CD14-positive monocyte (primary cell): Measurements from ENCODE around the gene TTC28. TPM values are rescaled to one million over a fixed set of nuclear protein-coding genes. Genes with fewer than 3 reads are reported as not detected.
"Not testable (repeated sequence)": the region's sequence is repeated elsewhere in the genome, so short reads cannot be mapped to it uniquely, and the experiment has no call there.

Experiments
- DNase-seq, 3 donors: peaks; one replicate each; pipeline ENCODE4 v3.0.0-alpha.2; 2011 to 2022
- H2AFZ ChIP-seq: 2 replicates; pipeline ENCODE4 v1.6.0; 2012; ENCODE audit warnings: mild to moderate bottlenecking, low read depth, low read length, inconsistent platforms; ENCODE audit not compliant: insufficient read depth, poor library complexity, severe bottlenecking
- H3K27ac ChIP-seq, 2 donors: 1 replicate in 1 of 2; 2 replicates in 1 of 2; pipeline ENCODE4 v1.5.1; 2012 to 2013; ENCODE audit warnings: low read length in 2 of 2, control low read depth in 1 of 2, inconsistent platforms in 1 of 2, low read depth in 1 of 2, mild to moderate bottlenecking in 1 of 2
- H3K27me3 ChIP-seq, 2 donors: one replicate each; pipeline versions ENCODE4 v1.6.0 to v1.6.1; 2011 to 2013; ENCODE audit warnings: low read length in 2 of 2; ENCODE audit not compliant: control insufficient read depth in 2 of 2, insufficient read depth in 2 of 2
- H3K36me3 ChIP-seq, 2 donors: replicated peaks in 1 of 2; 1 replicate in 1 of 2; 2 replicates in 1 of 2; pipeline versions ENCODE4 v1.5.1 to v1.6.1; 2012 to 2013; ENCODE audit warnings: low read length in 2 of 2, control low read depth in 1 of 2, inconsistent platforms in 1 of 2, mild to moderate bottlenecking in 1 of 2; ENCODE audit not compliant: insufficient read depth in 2 of 2, control insufficient read depth in 1 of 2
- H3K4me1 ChIP-seq, 2 donors: 1 replicate in 1 of 2; 2 replicates in 1 of 2; pipeline versions ENCODE4 v1.5.1 to v1.6.1; 2012 to 2013; ENCODE audit warnings: low read length in 2 of 2, control low read depth in 1 of 2, inconsistent platforms in 1 of 2, mild to moderate bottlenecking in 1 of 2, moderate library complexity in 1 of 2; ENCODE audit not compliant: insufficient read depth in 2 of 2, control insufficient read depth in 1 of 2
- H3K4me2 ChIP-seq: replicated peaks from 2 replicates; pipeline ENCODE3; 2012; ENCODE audit warnings: low read length, moderate library complexity, mild to moderate bottlenecking; ENCODE audit not compliant: poor library complexity, severe bottlenecking; ENCODE audit errors: extremely low read depth
- H3K4me3 ChIP-seq, 3 experiments: fragments of 200-600 bp in 1 of 3; sonication (generic) in 1 of 3; replicated peaks in 1 of 3; 1 replicate in 2 of 3; 2 replicates in 1 of 3; pipeline ENCODE4 v1.5.1; 2011 to 2013; ENCODE audit warnings: low read length in 3 of 3, mild to moderate bottlenecking in 3 of 3, control low read depth in 2 of 3, low read depth in 2 of 3, inconsistent platforms in 1 of 3, moderate library complexity in 1 of 3
- H3K79me2 ChIP-seq: 2 replicates; pipeline ENCODE4 v1.6.0; 2012; ENCODE audit warnings: mild to moderate bottlenecking, control low read depth, inconsistent platforms, low read length, moderate library complexity; ENCODE audit not compliant: insufficient read depth
- H3K9ac ChIP-seq: 2 replicates; pipeline ENCODE4 v1.6.0; 2017; ENCODE audit warnings: low read length, mild to moderate bottlenecking; ENCODE audit not compliant: insufficient read depth, poor library complexity, severe bottlenecking
- H3K9me3 ChIP-seq, 2 donors: replicated peaks in 1 of 2; 1 replicate in 1 of 2; 2 replicates in 1 of 2; pipeline versions ENCODE4 v1.5.1 to v1.6.1; 2012 to 2013; ENCODE audit warnings: low read length in 2 of 2, control low read depth in 1 of 2; ENCODE audit not compliant: control insufficient read depth in 1 of 2, insufficient read depth in 1 of 2
- H4K20me1 ChIP-seq: 2 replicates; pipeline ENCODE4 v1.6.0; 2012; ENCODE audit warnings: mild to moderate bottlenecking, low read length, control low read depth, moderate library complexity; ENCODE audit not compliant: insufficient read depth
- H3K27ac Mint-ChIP-seq, 7 donors: one replicate each; pipeline ENCODE4 v1.8.0; 2020; ENCODE audit warnings: mild to moderate bottlenecking in 7 of 7, mixed read lengths in 7 of 7, moderate library complexity in 6 of 7, inconsistent platforms in 2 of 7
- H3K27me3 Mint-ChIP-seq, 3 donors: one replicate each; pipeline ENCODE4 v1.8.0; 2021 to 2022; ENCODE audit warnings: low read depth in 3 of 3, mild to moderate bottlenecking in 3 of 3, mixed read lengths in 3 of 3, moderate library complexity in 3 of 3, inconsistent platforms in 1 of 3
- H3K36me3 Mint-ChIP-seq, 2 donors: one replicate each; pipeline ENCODE4 v1.8.0; 2020; ENCODE audit warnings: mixed read lengths in 2 of 2, inconsistent platforms in 1 of 2, mild to moderate bottlenecking in 1 of 2
- H3K4me1 Mint-ChIP-seq: one replicate; pipeline ENCODE4 v1.8.0; 2020; ENCODE audit warnings: mild to moderate bottlenecking, mixed read lengths
- H3K4me3 Mint-ChIP-seq, 2 donors: one replicate each; pipeline ENCODE4 v1.8.0; 2020; ENCODE audit warnings: mild to moderate bottlenecking in 2 of 2, mixed read lengths in 2 of 2, moderate library complexity in 1 of 2
- H3K9me3 Mint-ChIP-seq, 7 donors: one replicate each; pipeline ENCODE4 v1.8.0; 2020 to 2022; ENCODE audit warnings: mixed read lengths in 7 of 7, mild to moderate bottlenecking in 6 of 7, moderate library complexity in 6 of 7, inconsistent platforms in 2 of 7
- WGBS: methylation state at CpG from one replicate; pipeline ENCODE4 v1.1.5; 2013; ENCODE audit warnings: missing lambda C conversion rate; ENCODE audit not compliant: insufficient coverage; 5-methylcytosine and 5-hydroxymethylcytosine counted together
- intact Hi-C, 2 donors: fragments of 100-400 bp; cut with micrococcal nuclease; formaldehyde crosslinking; loops; one replicate each; pipeline versions ENCODE4 v1.15.0 to v1.15.1; 2023
- polyA plus RNA-seq, 3 donors: library from polyadenylated mRNA; depleted of rRNA in 1 of 3; unstranded in 2 of 3; stranded (reverse) in 1 of 3; fragments of 300-500 nt in 2 of 3; fragments of >200 nt in 1 of 3; fragmentation: Illumina TruSeq in 2 of 3; gene quantifications; 1 replicate in 2 of 3; 2 replicates in 1 of 3; pipeline ENCODE4 v1.2.3, GENCODE V29; 2012 to 2021
- TF ChIP-seq, protein P1 (sequence below): fragments of 200-600 bp; IDR thresholded peaks from one replicate; pipeline ENCODE4 v1.8.0; 2022; ENCODE audit warnings: antibody characterized with exemption, mild to moderate bottlenecking

TTC28 gene
- polyA plus RNA-seq, 3 donors: 0.24 to 0.61 TPM; not detected in 1

DNA sequence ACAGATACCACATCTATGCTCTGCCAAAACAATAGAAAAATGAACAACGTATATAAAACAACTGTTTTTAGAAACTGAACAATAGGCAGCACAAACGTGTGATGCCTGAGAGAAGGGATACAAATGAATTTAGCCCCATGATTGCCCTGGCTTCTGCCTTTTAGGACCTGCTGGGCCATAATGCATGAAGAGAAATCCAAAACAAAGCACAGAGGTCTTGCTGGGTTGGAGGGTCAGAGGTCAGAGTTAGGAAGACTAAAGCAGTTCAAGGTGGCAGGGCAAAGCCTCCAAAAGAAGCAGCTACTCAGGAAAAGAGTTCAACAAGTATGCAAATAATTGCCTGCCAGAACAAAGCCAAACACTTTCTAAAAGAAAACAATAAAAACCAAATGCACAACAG, 138.5 kb downstream of the TTC28 start:
- no peak overlapping the region for H3K9ac ChIP-seq
- H3K4me3 ChIP-seq: no peak overlapping the region
- no peaks in the 10 kb centered on the region for H3K27me3 ChIP-seq
- TF ChIP-seq, protein P1, sequence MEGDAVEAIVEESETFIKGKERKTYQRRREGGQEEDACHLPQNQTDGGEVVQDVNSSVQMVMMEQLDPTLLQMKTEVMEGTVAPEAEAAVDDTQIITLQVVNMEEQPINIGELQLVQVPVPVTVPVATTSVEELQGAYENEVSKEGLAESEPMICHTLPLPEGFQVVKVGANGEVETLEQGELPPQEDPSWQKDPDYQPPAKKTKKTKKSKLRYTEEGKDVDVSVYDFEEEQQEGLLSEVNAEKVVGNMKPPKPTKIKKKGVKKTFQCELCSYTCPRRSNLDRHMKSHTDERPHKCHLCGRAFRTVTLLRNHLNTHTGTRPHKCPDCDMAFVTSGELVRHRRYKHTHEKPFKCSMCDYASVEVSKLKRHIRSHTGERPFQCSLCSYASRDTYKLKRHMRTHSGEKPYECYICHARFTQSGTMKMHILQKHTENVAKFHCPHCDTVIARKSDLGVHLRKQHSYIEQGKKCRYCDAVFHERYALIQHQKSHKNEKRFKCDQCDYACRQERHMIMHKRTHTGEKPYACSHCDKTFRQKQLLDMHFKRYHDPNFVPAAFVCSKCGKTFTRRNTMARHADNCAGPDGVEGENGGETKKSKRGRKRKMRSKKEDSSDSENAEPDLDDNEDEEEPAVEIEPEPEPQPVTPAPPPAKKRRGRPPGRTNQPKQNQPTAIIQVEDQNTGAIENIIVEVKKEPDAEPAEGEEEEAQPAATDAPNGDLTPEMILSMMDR: no peak
- peaks cover 0 to 18% (median 8%) of the 10 kb centered on the region in 7 donors for H3K9me3 Mint-ChIP-seq
- no peak overlapping the region for H3K4me3 Mint-ChIP-seq
- no peaks in the 10 kb centered on the region for H4K20me1 ChIP-seq
- no peak for DNase-seq
- H2AFZ ChIP-seq: no peak overlapping the region
- no peak overlapping the region for H3K27ac ChIP-seq
- no peak overlapping the region for H3K27ac Mint-ChIP-seq
- H3K79me2 ChIP-seq: no peaks in the 10 kb centered on the region
- no peaks in the 10 kb centered on the region for H3K4me1 Mint-ChIP-seq
- WGBS: 100% methylated on average over 2 of the region's 2 CpGs
- H3K27me3 Mint-ChIP-seq: peaks cover 0 to 3% (median 1%) of the 10 kb centered on the region in 3 donors
- peaks cover 0 to 4% of the 10 kb centered on the region in 2 donors for H3K9me3 ChIP-seq
- no peaks in the 10 kb centered on the region for H3K36me3 ChIP-seq
- H3K36me3 Mint-ChIP-seq: no peaks in the 10 kb centered on the region
- no peak overlapping the region for H3K4me2 ChIP-seq
- no peaks in the 10 kb centered on the region for H3K4me1 ChIP-seq
- intact Hi-C loops: no loop called here

DNA sequence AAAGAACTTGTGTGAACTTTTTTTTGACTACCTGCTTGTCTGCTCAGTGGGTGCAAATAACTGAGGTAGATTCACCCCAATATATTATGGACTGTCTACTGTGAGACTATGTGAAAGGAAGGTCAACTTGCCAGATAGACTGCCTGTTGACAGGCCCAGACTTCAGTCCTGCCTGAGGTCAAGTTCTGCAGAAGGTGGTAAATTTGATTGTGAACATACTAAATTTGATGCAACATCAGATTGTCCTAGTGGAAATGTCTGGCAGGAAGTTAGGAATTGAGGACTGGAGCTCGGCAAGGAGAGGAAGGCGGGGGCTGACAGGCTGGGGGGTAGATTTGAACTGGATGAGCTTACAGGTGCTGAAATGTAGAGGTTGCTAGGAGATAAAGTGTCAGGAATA, 140.7 kb downstream of the TTC28 start:
- Mint-ChIP-seq H3K4me3 (no peak overlapping the region), H3K4me1 (no peaks in the 10 kb centered on the region), H3K9me3 (peaks cover 0 to 20% (median 12%) of the 10 kb centered on the region in 7 donors), H3K27ac (peak overlapping the region in 1 of 7 donors; percentile 33), H3K27me3 (peaks cover 0 to 3% (median 1%) of the 10 kb centered on the region in 3 donors), H3K36me3 (no peaks in the 10 kb centered on the region)
- Histone ChIP-seq H3K79me2 (no peaks in the 10 kb centered on the region), H3K4me3 (no peak overlapping the region), H3K27me3 (no peaks in the 10 kb centered on the region), H4K20me1 (no peaks in the 10 kb centered on the region), H3K9me3 (peaks cover 0 to 12% of the 10 kb centered on the region in 2 donors), H3K4me2 (no peak overlapping the region), H3K9ac (no peak overlapping the region), H3K36me3 (no peaks in the 10 kb centered on the region), H3K27ac (no peak overlapping the region), H2AFZ (no peak overlapping the region), H3K4me1 (no peaks in the 10 kb centered on the region)
- intact Hi-C loops: no loop called here
- WGBS: 82% methylated on average over 2 of the region's 2 CpGs
- TF ChIP-seq, protein P1: no peak
- DNase-seq: no peak

DNA sequence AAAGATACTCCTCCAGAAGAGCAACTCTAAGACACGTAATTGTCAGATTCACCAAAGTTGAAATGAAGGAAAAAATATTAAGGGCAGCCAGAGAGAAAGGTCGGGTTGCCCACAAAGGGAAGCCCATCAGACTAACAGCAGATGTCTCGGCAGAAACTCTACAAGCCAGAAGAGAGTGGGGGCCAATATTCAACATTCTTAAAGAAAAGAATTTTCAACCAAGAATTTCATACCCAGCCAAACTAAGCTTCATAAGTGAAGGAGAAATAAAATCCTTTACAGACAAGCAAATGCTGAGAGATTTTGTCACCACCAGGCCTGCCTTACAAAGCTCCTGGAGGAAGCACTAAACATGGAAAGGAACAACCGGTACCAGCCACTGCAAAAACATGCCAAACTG, 149.1 kb downstream of the TTC28 start:
- H4K20me1 ChIP-seq, H3K4me1 ChIP-seq, H3K4me3 ChIP-seq, H3K27me3 ChIP-seq, H3K4me3 Mint-ChIP-seq, H3K27ac ChIP-seq, H3K4me2 ChIP-seq, H3K4me1 Mint-ChIP-seq, H3K36me3 ChIP-seq, intact Hi-C loops, H3K36me3 Mint-ChIP-seq, H3K79me2 ChIP-seq, H2AFZ ChIP-seq, DNase-seq, H3K9ac ChIP-seq, H3K27me3 Mint-ChIP-seq, H3K27ac Mint-ChIP-seq: not testable (repeated sequence)
- peaks cover 12 to 35% (median 28%) of the 10 kb centered on the region in 7 donors for H3K9me3 Mint-ChIP-seq
- H3K9me3 ChIP-seq: peaks cover 0 to 16% of the 10 kb centered on the region in 2 donors
- 100% methylated on average over 1 of the region's 4 CpGs for WGBS
